Fibroblast of mammary gland (primary cell): ENCODE results near the gene GALNT2.
A peak's percentile ranks its signal among the peaks of the same experiment; 100 is the strongest.

Experiments used
- DNase-seq: peaks from one replicate; pipeline ENCODE4 v3.0.0-alpha.2; 2010; ENCODE audit warnings: low read depth
- H3K4me3 ChIP-seq: 2 replicates; pipeline ENCODE4 v1.5.1; 2011; ENCODE audit warnings: low read depth, mild to moderate bottlenecking, low read length, moderate library complexity; ENCODE audit not compliant: control insufficient read depth
- TF ChIP-seq, protein P1 (sequence below): conservative IDR thresholded peaks from 2 replicates; pipeline ENCODE4 v1.5.1; 2011; ENCODE audit warnings: low read depth, low read length, inconsistent platforms; ENCODE audit not compliant: control insufficient read depth, insufficient read depth

GALNT2 gene

GRCh38 chr1:230110971-230111370 is 43.9 kb downstream of the GALNT2 start:
- no peak for DNase-seq
- TF ChIP-seq, protein P1, sequence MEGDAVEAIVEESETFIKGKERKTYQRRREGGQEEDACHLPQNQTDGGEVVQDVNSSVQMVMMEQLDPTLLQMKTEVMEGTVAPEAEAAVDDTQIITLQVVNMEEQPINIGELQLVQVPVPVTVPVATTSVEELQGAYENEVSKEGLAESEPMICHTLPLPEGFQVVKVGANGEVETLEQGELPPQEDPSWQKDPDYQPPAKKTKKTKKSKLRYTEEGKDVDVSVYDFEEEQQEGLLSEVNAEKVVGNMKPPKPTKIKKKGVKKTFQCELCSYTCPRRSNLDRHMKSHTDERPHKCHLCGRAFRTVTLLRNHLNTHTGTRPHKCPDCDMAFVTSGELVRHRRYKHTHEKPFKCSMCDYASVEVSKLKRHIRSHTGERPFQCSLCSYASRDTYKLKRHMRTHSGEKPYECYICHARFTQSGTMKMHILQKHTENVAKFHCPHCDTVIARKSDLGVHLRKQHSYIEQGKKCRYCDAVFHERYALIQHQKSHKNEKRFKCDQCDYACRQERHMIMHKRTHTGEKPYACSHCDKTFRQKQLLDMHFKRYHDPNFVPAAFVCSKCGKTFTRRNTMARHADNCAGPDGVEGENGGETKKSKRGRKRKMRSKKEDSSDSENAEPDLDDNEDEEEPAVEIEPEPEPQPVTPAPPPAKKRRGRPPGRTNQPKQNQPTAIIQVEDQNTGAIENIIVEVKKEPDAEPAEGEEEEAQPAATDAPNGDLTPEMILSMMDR = no peak
- H3K4me3 ChIP-seq = no peak overlapping the region

- TF ChIP-seq, protein P1 = no peak
- H3K4me3 ChIP-seq = no peak overlapping the region
Observed at GRCh38 chr1:230112131-230112701, 45.2 kb downstream of the GALNT2 start.

GRCh38 chr1:230112782-230113181 is 45.7 kb downstream of the GALNT2 start:
- no peak for DNase-seq
- TF ChIP-seq, protein P1 = no peak
- H3K4me3 ChIP-seq = no peak overlapping the region

More at GRCh38 chr1:230112131-230112701, 45.2 kb downstream of the GALNT2 start:
- no peak for DNase-seq

GRCh38 chr1:230113235-230113592 is 46.2 kb downstream of the GALNT2 start:
- TF ChIP-seq, protein P1 = no peak
- no peak for DNase-seq
- H3K4me3 ChIP-seq = no peak overlapping the region

DNA sequence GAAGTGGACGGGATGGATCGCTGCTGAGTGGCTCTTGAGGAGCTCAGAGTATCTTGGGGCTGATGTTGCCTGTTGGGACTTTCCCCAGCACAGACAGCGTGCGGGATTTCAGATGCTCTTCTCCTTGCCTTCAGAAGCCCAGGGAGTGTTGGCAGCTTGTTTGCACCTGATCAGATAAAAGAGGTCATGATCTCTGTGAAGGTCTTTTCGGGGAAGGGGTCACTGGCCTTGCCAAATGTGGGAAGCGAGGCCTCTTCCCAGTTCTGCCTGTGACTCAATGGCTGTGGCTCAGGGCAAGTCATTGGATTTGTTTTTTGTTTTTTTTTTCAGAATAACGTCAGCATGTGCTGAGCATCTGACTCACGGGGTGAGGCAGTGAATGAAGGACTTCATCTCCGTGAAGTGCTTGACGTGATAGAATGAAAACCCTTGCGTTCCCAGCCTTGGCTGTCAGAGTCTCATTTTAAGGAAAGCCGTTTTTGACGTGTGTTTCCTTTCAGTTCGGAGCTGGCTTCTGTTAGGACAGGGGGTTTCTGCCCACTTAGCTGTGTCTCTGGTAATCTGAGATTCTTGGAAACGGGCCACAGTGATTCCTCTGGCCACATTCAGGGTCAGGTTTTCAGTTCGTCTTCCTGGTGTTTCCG is 46.7 kb downstream of the GALNT2 start:
- peak; percentile 99 for DNase-seq
- TF ChIP-seq, protein P1 = no peak
- H3K4me3 ChIP-seq = peak overlapping the region; percentile 32

DNA sequence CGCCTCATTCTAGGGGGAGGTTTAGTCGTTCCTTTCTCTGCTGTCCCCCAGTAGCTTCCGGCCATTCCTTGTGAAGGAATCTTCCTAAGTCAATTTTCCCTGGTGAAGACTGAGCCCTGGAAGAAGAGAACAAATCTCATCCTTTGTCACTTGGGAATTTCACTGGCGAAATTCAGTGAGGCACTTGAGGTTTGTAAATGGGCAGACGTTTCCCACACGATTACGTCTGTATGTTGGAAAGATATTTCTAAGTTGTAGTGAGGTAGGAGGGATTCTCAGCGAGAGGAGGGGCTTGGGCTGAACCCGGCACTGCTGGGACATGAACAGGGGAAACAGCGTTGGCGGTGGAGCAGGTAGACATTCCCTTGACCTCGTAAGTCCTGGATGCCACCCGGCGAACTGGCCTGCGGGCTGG is 47.2 kb downstream of the GALNT2 start:
- TF ChIP-seq, protein P1 = no peak
- H3K4me3 ChIP-seq = peak overlapping the region; percentile 32

More for the DNA sequence above, 47.2 kb downstream of the GALNT2 start:
- DNase-seq = peak; percentile 87
